NCI-H69 (cell line): Measurements from ENCODE around the gene CAMKMT.
"Not testable (repeated sequence)": the region's sequence is repeated elsewhere in the genome, so short reads cannot be mapped to it uniquely, and the experiment has no call there.

Experiments
- DNase-seq: peaks from one replicate; lab custom pipeline; 2025; lab: John Stamatoyannopoulos, UW

CAMKMT gene

DNA sequence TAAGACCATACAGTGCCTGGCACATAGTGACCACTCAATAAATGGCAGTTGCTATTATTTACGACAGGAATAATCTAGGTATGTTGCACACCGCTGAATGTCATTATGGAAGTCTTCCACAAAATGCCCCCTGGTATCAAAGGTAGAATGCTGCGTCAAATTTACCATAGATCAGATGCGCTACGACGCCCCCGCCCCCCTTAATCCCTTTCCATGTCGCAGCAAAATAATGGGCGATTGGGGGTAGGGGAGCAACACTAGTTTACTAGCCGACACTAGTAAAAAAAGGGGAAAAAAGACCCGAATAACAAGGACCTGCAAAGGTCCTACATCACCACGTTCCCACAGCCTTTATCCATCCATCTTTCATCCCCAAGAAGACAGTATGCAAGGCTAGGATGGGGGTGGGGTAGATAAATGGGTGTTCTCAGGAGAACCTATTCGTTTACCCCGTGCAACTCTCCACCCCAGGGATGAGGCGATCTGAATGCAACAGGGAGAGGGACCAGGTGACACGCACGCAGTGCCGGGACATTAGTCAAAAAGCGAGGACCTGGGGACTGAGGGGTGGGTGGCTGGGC, 908 bp upstream of the CAMKMT start:
- peak; percentile 64 for DNase-seq

DNA sequence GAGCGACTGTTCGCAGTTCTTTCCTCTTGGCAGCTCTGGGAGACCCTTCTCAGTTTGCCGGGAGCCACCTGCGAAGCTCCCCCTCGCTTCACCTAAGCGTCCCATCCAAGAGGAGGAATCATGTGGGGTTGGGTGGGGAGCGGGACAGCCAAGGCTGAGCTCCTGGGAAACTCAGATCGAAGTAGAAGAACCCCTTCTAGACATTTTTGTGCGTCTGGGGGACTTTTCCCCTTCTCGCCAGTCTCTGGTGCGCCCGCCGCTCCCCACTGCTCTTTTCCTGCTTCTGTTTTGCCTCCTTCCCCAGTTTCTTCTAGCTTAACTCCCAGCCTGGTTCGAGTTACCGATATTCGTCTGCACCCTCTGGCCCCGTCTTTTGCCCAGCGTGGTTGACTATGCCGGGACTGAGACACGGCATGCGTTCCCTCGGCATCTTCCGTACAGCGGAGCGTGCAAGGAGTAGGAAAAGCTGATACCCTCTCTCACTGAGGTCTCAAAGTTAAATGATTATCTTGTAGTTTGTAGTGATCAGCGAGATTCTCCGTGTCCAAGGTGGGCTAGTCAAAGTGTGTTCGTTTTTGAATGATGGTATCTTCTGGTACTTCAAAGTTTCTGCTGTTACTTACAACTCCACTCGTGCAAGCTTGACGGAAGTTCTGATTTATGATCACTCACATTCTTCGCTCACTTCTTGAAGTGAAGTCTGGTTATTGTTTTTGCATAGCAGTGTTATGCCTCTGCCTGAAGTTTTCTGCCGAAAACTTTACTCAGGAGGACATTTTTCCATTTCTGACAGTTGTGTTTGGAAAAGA, 664 bp downstream of the CAMKMT start:
- peak; percentile 51 for DNase-seq

GRCh38 chr2:44364604-44365003, 2.9 kb downstream of the CAMKMT start:
- no peak for DNase-seq

DNA sequence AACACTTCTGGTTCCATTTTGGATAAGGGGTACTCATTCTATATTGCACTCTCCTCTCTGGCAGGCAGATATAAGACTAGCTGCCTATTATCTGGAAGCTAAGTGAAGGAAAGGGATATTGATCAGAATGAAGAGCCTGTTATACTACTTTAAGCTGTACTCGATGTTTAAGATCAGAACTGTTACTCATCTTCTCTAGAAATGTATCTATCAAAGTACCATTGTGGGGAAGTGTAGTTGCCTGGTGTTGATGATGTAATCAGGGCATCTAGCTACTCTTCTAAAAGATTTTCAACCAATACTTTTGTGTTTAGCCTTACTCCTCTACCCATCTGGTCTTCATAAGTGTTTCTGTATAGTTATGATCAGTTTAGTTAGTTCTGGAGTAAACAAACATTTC, 5.8 kb downstream of the CAMKMT start:
- DNase-seq = no peak

GRCh38 chr2:44369392-44369791, 7.6 kb downstream of the CAMKMT start:
- DNase-seq = peak; percentile 1

DNA sequence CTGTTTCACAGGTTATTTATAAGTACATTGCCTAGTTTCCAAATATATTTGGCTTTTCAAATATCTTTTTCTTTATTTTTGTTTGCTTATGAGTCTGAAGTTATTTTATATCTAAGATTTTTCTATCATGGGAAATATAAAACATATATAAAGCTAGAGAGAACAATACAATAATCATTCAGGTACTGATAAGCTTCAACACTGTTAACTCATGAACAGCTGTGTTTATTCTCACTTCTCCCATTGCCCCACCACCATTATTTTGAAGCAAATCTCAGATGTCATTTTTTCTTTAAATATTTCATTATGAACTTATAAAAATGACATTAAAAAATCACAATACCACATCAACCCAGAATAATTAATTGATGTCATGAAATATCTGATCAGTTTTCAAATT, 9.7 kb downstream of the CAMKMT start:
- DNase-seq = no peak

- DNase-seq = no peak
Measured at GRCh38 chr2:44372246-44372645, 10.5 kb downstream of the CAMKMT start.

DNA sequence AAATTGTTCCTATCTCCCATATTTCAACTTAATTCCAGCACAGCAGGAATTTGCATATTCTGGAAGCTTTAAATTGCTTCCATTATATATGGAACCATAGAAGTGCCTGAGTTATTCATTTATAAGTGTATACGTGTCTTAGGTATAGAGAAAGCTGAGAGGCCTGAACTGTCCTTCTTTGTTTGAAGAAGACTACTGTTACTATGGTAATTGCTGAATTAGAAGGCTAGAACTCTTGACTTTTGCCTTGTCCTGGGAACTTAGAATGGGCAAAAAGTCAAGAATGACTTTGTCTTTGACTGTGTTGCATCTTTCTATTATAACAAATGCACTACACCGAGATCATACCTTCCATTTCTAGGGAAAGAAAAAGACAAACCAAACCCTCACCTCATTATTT, 15.7 kb downstream of the CAMKMT start:
- no peak for DNase-seq

DNA sequence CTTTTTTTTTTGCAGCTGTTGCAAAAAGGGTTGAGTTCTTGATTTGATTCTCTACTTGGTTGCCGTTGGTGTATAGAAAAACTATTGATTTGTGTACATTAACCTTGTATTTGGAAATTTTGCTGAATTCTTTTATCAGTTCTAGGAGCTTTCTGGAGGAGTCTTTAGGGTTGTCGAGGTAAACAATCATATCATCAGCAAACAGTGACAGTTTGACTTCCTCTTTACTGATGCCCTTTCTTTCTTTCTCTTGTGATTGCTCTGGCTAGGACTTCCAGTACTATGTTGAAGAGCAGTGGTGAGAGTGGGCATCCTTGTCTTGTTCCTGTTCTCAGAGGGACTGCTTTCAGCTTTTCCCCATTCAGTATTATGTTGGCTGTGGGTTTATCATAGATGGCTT, 23.5 kb downstream of the CAMKMT start:
- DNase-seq = not testable (repeated sequence)

DNA sequence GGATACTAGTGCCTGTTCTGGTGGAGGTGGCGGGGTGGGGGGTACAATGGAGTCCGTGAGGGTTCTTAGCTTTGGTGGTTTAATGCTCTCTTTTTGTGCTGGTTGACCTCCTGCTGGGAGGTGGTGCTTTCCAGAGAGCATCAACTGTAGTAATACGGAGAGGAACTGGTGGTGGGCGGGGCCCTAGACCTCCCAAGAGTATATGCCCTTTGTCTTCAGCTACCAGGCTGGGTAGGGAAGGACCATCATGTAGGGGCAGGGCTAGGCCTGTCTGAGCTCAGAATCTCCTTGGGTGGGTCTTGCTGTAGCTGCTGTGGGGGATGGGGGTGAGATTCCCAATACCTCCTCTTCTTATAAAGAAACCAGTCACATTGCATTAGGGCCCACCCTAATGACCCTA, 27.1 kb downstream of the CAMKMT start:
- peak; percentile 11 for DNase-seq

GRCh38 chr2:44389895-44390294, 28.1 kb downstream of the CAMKMT start:
- peak; percentile 9 for DNase-seq

GRCh38 chr2:44392338-44392943, 30.7 kb downstream of the CAMKMT start:
- DNase-seq = peak; percentile 71

- DNase-seq = no peak
Measured at GRCh38 chr2:44397447-44398175, 35.9 kb downstream of the CAMKMT start.

GRCh38 chr2:44398243-44398897, 36.6 kb downstream of the CAMKMT start:
- no peak for DNase-seq

- DNase-seq = peak; percentile 8
Measured at GRCh38 chr2:44420725-44421124, 59.0 kb downstream of the CAMKMT start.

DNA sequence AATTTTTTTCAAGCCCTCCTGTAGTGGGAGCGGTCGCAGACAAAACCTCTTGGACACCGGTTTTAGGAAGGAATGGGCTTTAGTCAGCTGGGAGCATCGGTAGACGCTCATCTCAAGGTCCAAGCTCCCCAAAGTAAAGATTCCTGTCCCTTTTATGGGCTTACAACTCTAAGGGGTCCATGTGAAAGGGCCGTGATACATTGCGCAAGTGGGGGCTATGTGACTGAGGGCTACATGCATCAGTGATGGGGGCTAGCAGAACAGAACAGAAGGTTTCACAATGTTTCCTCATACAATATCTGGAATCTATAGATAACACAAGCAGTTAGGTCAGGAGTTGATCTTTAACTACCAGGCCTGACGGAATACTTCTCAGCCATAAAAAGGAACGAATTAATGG, 62.5 kb downstream of the CAMKMT start:
- DNase-seq = no peak

GRCh38 chr2:44429034-44429433, 67.3 kb downstream of the CAMKMT start:
- DNase-seq = peak; percentile 5

- peak; percentile 87 for DNase-seq
Measured at GRCh38 chr2:44430342-44430741, 68.6 kb downstream of the CAMKMT start.

- peak; percentile 71 for DNase-seq
Measured at GRCh38 chr2:44433895-44434294, 72.1 kb downstream of the CAMKMT start.

- no peak for DNase-seq
Measured at GRCh38 chr2:44441200-44441599, 79.5 kb downstream of the CAMKMT start.

- DNase-seq = no peak
Measured at GRCh38 chr2:44442019-44442418, 80.3 kb downstream of the CAMKMT start.

DNA sequence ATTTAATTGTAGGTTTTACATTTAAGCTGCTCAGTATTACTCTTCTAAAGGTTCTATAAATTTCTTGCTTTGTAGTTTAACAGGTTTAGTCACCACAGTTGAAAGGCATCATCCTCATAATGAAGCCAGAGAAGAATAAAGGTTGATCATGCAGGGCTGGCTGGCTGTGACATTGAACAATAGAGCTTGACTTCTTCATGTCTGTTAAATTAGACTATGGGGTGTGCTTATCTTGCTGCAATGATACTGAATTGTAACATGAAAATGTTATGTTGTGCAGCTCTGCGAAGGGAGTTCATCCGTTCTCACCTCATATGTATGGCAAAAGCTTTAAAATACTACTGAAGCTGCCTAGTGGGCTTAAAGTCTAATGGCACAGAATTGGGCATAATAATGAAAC, 81.8 kb downstream of the CAMKMT start:
- no peak for DNase-seq
